DOHH2 (cell line): ENCODE data around the gene UNC5B.
"Not testable (repeated sequence)": the region's sequence is repeated elsewhere in the genome, so short reads cannot be mapped to it uniquely, and the experiment has no call there.

Experiments used
- H3F3A ChIP-seq: fragments of 200-600 bp; sonication (generic), shearing (Covaris generic); 2 replicates; pipeline ENCODE4 v1.6.0; 2016; ENCODE audit warnings: antibody characterized with exemption, mild to moderate bottlenecking; ENCODE audit not compliant: control insufficient read depth, insufficient read depth
- H3K27ac ChIP-seq: fragments of 200-600 bp; sonication (generic); 2 replicates; pipeline ENCODE4 v1.5.1; 2014; ENCODE audit warnings: low read depth, mild to moderate bottlenecking, low read length, moderate library complexity
- H3K27me3 ChIP-seq: fragments of 200-600 bp; sonication (generic); 2 replicates; pipeline ENCODE4 v1.6.1; 2014; ENCODE audit warnings: mild to moderate bottlenecking, low read length, mixed read lengths; ENCODE audit not compliant: control insufficient read depth
- H3K36me3 ChIP-seq: fragments of 200-600 bp; sonication (generic); 2 replicates; pipeline ENCODE4 v1.6.1; 2014; ENCODE audit warnings: mild to moderate bottlenecking, low read length, moderate library complexity, mixed read lengths; ENCODE audit not compliant: control insufficient read depth
- H3K4me1 ChIP-seq: fragments of 200-600 bp; sonication (generic); 2 replicates; pipeline ENCODE4 v1.6.1; 2014; ENCODE audit warnings: mild to moderate bottlenecking, low read length, mixed read lengths; ENCODE audit not compliant: control insufficient read depth
- H3K4me2 ChIP-seq: fragments of 200-600 bp; sonication (generic); 2 replicates; pipeline ENCODE4 v1.6.0; 2014; ENCODE audit warnings: mild to moderate bottlenecking, low read length, moderate library complexity
- H3K4me3 ChIP-seq: fragments of 200-600 bp; sonication (generic); 2 replicates; pipeline ENCODE4 v1.5.1; 2014; ENCODE audit warnings: mild to moderate bottlenecking, low read length, mixed read lengths
- H3K79me2 ChIP-seq: fragments of 200-600 bp; sonication (generic); 2 replicates; pipeline ENCODE4 v1.6.1; 2014; ENCODE audit warnings: mild to moderate bottlenecking, low read length, mixed read lengths; ENCODE audit not compliant: control insufficient read depth
- H3K9me2 ChIP-seq: fragments of 200-600 bp; sonication (generic); replicated peaks from 2 replicates; pipeline ENCODE4 v1.6.1; 2014; ENCODE audit warnings: mild to moderate bottlenecking, low read length, mixed read lengths; ENCODE audit not compliant: control insufficient read depth
- H3K9me3 ChIP-seq: fragments of 200-600 bp; sonication (generic); 2 replicates; pipeline ENCODE4 v1.6.1; 2014; ENCODE audit warnings: antibody characterized with exemption, low read length, mixed read lengths; ENCODE audit not compliant: control insufficient read depth, insufficient read depth
- H4K20me1 ChIP-seq: fragments of 200-600 bp; sonication (generic); 2 replicates; pipeline ENCODE4 v1.6.0; 2014; ENCODE audit warnings: low read depth, mild to moderate bottlenecking, antibody characterized with exemption, low read length, moderate library complexity; ENCODE audit not compliant: control insufficient read depth, insufficient read depth
- EZH2phosphoT487 ChIP-seq: fragments of 200-600 bp; sonication (generic); IDR thresholded peaks from 2 replicates; pipeline ENCODE4 v1.6.1; 2017; ENCODE audit warnings: borderline replicate concordance, mild to moderate bottlenecking, antibody characterized with exemption, low read length, moderate library complexity, mixed read lengths
- TF ChIP-seq, protein P1 (sequence below): fragments of 200-600 bp; sonication (generic); IDR thresholded peaks from one replicate; pipeline ENCODE4 v1.5.1; 2014; ENCODE audit warnings: antibody characterized with exemption, mild to moderate bottlenecking, low read depth, low read length; ENCODE audit not compliant: poor library complexity, severe bottlenecking

Gene UNC5B

DNA sequence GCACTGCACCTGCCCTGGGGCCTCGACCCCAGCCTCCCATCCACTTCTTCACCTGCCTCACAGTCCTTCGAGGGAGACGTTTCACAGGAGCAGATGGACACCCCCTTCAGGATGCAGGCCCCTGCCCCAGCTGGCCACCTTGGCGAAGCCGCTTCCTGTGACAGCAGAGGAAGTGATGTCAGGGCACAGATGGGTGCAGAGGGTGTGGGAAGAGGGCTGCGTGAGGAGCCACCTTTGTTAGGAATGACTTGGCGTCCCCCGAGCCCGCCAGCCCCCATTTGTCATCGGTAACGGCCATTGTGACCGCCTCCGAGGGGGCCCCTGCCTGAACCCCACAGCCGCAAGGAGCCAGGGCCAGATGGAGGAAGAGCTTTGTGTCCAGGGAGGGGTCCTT, 59.3 kb downstream of the UNC5B start:
- H3K4me2 ChIP-seq, result no peak overlapping the region
- H3K9me2 ChIP-seq, result no peaks in the 10 kb centered on the region
- no peaks in the 10 kb centered on the region for H3K4me1 ChIP-seq
- H4K20me1 ChIP-seq, result no peaks in the 10 kb centered on the region
- H3F3A ChIP-seq, result no peaks in the 10 kb centered on the region
- no peaks in the 10 kb centered on the region for H3K79me2 ChIP-seq
- no peaks in the 10 kb centered on the region for H3K9me3 ChIP-seq
- no peaks in the 10 kb centered on the region for H3K27me3 ChIP-seq
- H3K4me3 ChIP-seq, result no peak overlapping the region
- no peaks in the 10 kb centered on the region for H3K36me3 ChIP-seq
- no peak overlapping the region for H3K27ac ChIP-seq
- no peak for TF ChIP-seq EZH2phosphoT487
- TF ChIP-seq, protein P1, sequence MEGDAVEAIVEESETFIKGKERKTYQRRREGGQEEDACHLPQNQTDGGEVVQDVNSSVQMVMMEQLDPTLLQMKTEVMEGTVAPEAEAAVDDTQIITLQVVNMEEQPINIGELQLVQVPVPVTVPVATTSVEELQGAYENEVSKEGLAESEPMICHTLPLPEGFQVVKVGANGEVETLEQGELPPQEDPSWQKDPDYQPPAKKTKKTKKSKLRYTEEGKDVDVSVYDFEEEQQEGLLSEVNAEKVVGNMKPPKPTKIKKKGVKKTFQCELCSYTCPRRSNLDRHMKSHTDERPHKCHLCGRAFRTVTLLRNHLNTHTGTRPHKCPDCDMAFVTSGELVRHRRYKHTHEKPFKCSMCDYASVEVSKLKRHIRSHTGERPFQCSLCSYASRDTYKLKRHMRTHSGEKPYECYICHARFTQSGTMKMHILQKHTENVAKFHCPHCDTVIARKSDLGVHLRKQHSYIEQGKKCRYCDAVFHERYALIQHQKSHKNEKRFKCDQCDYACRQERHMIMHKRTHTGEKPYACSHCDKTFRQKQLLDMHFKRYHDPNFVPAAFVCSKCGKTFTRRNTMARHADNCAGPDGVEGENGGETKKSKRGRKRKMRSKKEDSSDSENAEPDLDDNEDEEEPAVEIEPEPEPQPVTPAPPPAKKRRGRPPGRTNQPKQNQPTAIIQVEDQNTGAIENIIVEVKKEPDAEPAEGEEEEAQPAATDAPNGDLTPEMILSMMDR, result no peak

DNA sequence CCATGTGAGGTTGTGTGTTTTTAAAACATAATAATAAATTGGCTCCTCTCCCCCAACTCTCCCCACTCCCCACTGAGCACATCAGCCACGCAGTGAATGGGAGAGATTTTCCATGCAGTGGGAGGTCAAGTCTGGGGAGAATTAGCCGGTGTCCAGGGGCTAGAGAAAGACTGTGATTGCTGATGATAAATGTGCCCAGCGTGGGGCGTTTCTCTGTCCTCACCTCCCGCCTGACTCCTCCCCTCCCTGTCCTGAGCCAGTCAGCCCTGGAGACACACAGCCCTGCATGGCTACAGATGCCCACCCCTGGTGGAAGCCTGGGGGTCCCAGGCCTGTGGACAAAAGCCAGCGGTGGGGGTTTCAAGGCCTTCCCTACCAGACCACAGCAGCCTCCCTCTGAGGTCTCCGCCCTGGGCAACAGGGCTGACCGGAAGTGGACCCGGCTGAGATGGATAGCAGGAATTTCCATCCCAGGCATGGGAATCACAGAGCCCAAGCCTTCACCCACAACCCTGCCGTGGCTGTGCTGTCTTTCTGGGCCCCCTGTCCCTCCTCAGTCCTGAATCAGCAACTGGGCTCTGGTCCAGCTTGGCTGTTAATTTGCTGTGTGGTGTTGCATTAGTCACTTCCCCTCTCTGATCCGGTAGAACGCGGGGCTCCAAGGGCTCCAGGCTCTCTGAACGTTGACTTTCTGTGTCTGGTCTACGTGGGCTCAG, 59.8 kb downstream of the UNC5B start:
- no peaks in the 10 kb centered on the region for H3K9me3 ChIP-seq
- no peaks in the 10 kb centered on the region for H3K79me2 ChIP-seq
- H3K27me3 ChIP-seq, result no peaks in the 10 kb centered on the region
- H3K4me3 ChIP-seq, result no peak overlapping the region
- no peaks in the 10 kb centered on the region for H3K4me1 ChIP-seq
- H3F3A ChIP-seq, result no peaks in the 10 kb centered on the region
- no peak overlapping the region for H3K27ac ChIP-seq
- no peaks in the 10 kb centered on the region for H3K36me3 ChIP-seq
- no peaks in the 10 kb centered on the region for H3K9me2 ChIP-seq
- no peaks in the 10 kb centered on the region for H4K20me1 ChIP-seq
- TF ChIP-seq EZH2phosphoT487, result no peak
- TF ChIP-seq, protein P1, result no peak
- H3K4me2 ChIP-seq, result no peak overlapping the region

DNA sequence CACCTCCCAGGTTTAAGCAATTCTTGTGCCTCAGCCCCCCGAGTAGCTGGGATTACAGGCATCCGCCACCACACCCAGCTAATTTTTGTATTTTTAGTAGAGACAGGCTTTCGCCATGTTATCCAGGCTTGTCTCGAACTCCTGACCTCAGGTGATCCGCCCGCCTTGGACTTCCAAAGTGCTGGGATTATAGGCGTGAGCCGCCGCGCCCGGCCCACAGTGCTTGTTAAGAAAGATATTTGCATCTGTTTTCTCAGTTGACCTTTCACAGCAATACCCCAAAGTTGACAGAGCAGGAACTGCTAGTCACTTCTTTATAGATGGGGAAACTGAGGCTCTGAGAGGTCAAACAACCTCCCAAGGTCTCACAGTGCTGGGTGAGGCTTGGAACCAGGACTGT, 60.6 kb downstream of the UNC5B start:
- not testable (repeated sequence) for H3K9me2 ChIP-seq, H3K4me3 ChIP-seq, H3F3A ChIP-seq, H3K27ac ChIP-seq, H3K79me2 ChIP-seq, H3K9me3 ChIP-seq, H4K20me1 ChIP-seq, H3K4me2 ChIP-seq, H3K4me1 ChIP-seq, H3K36me3 ChIP-seq, H3K27me3 ChIP-seq

DNA sequence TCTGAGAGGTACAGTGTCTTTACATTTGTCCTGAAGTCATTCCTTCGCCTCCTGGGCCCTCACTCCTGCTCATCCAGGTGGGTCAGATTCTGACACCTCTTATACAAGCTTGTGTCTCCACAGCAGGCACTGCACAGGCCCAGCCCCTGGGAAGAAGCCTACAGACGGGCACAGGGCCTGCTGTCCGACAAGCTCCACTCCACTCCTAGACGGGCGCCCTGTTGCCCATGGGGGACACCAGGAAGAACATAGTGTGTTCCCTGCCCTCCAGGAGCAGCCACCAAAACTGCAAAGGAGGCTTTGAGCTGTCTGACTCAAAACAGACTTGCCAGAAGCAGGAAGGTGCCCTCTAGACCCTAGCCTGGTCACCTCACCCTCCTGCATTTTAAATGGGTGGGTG, 61.1 kb downstream of the UNC5B start:
- H3K79me2 ChIP-seq, result no peaks in the 10 kb centered on the region
- no peaks in the 10 kb centered on the region for H3F3A ChIP-seq
- H3K4me2 ChIP-seq, result no peak overlapping the region
- H4K20me1 ChIP-seq, result no peaks in the 10 kb centered on the region
- H3K36me3 ChIP-seq, result no peaks in the 10 kb centered on the region
- H3K9me3 ChIP-seq, result no peaks in the 10 kb centered on the region
- H3K4me1 ChIP-seq, result no peaks in the 10 kb centered on the region
- no peaks in the 10 kb centered on the region for H3K9me2 ChIP-seq
- no peaks in the 10 kb centered on the region for H3K27me3 ChIP-seq
- no peak for TF ChIP-seq EZH2phosphoT487
- TF ChIP-seq, protein P1, result no peak
- H3K4me3 ChIP-seq, result no peak overlapping the region
- H3K27ac ChIP-seq, result no peak overlapping the region
